Measurements from ENCODE around the gene BLOC1S1. TPM values are rescaled to one million over a fixed set of nuclear protein-coding genes. Genes with fewer than 3 reads are reported as not detected.

The BLOC1S1 gene
- total and polyA plus RNA-seq, 2 of the 4 experiments (the other 2 are of a cell fraction), result 128 to 285 TPM

GRCh38 chr12:55703288-55703687, 12.6 kb upstream of the BLOC1S1 start:
- no peak overlapping the region for H3K14ac ChIP-seq (replicated peaks; ENCODE audit: low read depth, low read length)
- in situ Hi-C loops (cut with MboI; ENCODE audit: low sequenced_read_pairs) (no loop called here), dilution Hi-C loops (cut with HindIII; ENCODE audit: low sequenced_read_pairs, unreplicated experiment) (no loop called here), intact Hi-C loops (cut with micrococcal nuclease) (no loop called here)
- H4K20me1 ChIP-seq (ENCODE audit: insufficient read depth, low read length), result no peaks in the 10 kb centered on the region
- no peak overlapping the region for H2BK20ac ChIP-seq (ENCODE audit: low read depth, low read length)
- H4K91ac ChIP-seq (ENCODE audit: insufficient read depth, low read depth, low read length), result no peak overlapping the region
- peaks cover 2% of the 10 kb centered on the region; the same call in 1 of the 2 replicates for H3K4me1 ChIP-seq (ENCODE audit: control insufficient read depth, insufficient read depth, low read length)
- H2BK5ac ChIP-seq (ENCODE audit: low read depth, low read length, poor library complexity, severe bottlenecking), result no peak overlapping the region
- H2AFZ ChIP-seq (replicated peaks; ENCODE audit: low read length, poor library complexity), result no peak overlapping the region
- ATAC-seq (ENCODE audit: low read depth) (no peak), DNase-seq (no peak)
- peaks cover 24% of the 10 kb centered on the region for H3K27me3 ChIP-seq (ENCODE audit: control insufficient read depth, insufficient read depth, low read length)
- H3K27ac ChIP-seq (ENCODE audit: insufficient read depth, low read length), result no peak overlapping the region
- H2BK120ac ChIP-seq (ENCODE audit: low read depth, low read length), result no peak overlapping the region
- H2BK15ac ChIP-seq (ENCODE audit: low read depth, low read length), result no peak overlapping the region
- CTCF ChIA-PET, result no interaction called here
- H3K56ac ChIP-seq (ENCODE audit: extremely low read depth, insufficient read depth, low read length), result no peak overlapping the region
- H3K9me1 ChIP-seq (ENCODE audit: insufficient read depth, low read length), result no peaks in the 10 kb centered on the region; the same call in 1 of the 2 replicates
- H3K18ac ChIP-seq (ENCODE audit: low read depth, low read length), result no peak overlapping the region
- H4K5ac ChIP-seq (ENCODE audit: low read depth, low read length), result no peak overlapping the region
- H2AK9ac ChIP-seq (replicated peaks; ENCODE audit: low read depth, low read length, poor library complexity), result no peak overlapping the region
- H2AK5ac ChIP-seq (ENCODE audit: low read depth, low read length), result no peak overlapping the region
- no peaks in the 10 kb centered on the region for H3K9me3 ChIP-seq (ENCODE audit: control insufficient read depth, insufficient read depth, low read length)
- H3K4me3 ChIP-seq (ENCODE audit: insufficient read depth, low read depth, low read length), result no peak overlapping the region
- no peak overlapping the region for H4K8ac ChIP-seq (ENCODE audit: low read depth in 2 of 2, low read length in 2 of 2)
- no CpG with 5 or more reads among the region's 2 CpGs for WGBS, 2 experiments (ENCODE audit: extremely low coverage in 2 of 2, insufficient read length in 1 of 2)
- H3K9ac ChIP-seq (ENCODE audit: low read depth, low read length), result no peak overlapping the region
- no TSS peak for BruUV-seq (replicated peaks)
- H3K79me1 ChIP-seq (ENCODE audit: low read depth in 1 of 2, low read length in 2 of 2), result no peaks in the 10 kb centered on the region
- no peaks in the 10 kb centered on the region for H3K36me3 ChIP-seq (ENCODE audit: control insufficient read depth, insufficient read depth, low read length)
- no peak overlapping the region for H3K23ac ChIP-seq (ENCODE audit: low read depth, low read length)
- H3K4me2 ChIP-seq (ENCODE audit: low read depth, low read length), result no peak overlapping the region
- H3K4ac ChIP-seq (ENCODE audit: low read depth, low read length), result no peak overlapping the region
- POLR2A ChIA-PET (ENCODE audit: unreplicated experiment), result no interaction called here
- TF ChIP-seq MAZ (IDR thresholded peaks at IDR 0.05; ENCODE audit: borderline replicate concordance, low read depth, low read length) (no peak), RCOR1 (IDR thresholded peaks at IDR 0.05; ENCODE audit: insufficient replicate concordance, low read length) (no peak), NFE2L2 (IDR thresholded peaks at IDR 0.05; ENCODE audit: low read depth, low read length) (no peak), USF2 (IDR thresholded peaks at IDR 0.05; ENCODE audit: low read depth, low read length) (no peak), CTCF (conservative IDR thresholded peaks at IDR 0.05; ENCODE audit: low read depth, low read length) (no peak), MAFK (IDR thresholded peaks at IDR 0.05; ENCODE audit: low read depth, low read length) (no peak), RFX5 (IDR thresholded peaks at IDR 0.05; ENCODE audit: low read depth, low read length) (no peak), RAD21 (IDR thresholded peaks at IDR 0.05; ENCODE audit: low read length) (no peak), FOS (IDR thresholded peaks at IDR 0.05; ENCODE audit: low read depth, low read length) (no peak), CEBPB (IDR thresholded peaks at IDR 0.05; ENCODE audit: low read depth, low read length) (no peak), SMC3 (IDR thresholded peaks at IDR 0.05; ENCODE audit: low read depth, low read length) (no peak)
- TF ChIP-seq, protein P1, sequence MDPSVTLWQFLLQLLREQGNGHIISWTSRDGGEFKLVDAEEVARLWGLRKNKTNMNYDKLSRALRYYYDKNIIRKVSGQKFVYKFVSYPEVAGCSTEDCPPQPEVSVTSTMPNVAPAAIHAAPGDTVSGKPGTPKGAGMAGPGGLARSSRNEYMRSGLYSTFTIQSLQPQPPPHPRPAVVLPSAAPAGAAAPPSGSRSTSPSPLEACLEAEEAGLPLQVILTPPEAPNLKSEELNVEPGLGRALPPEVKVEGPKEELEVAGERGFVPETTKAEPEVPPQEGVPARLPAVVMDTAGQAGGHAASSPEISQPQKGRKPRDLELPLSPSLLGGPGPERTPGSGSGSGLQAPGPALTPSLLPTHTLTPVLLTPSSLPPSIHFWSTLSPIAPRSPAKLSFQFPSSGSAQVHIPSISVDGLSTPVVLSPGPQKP (IDR thresholded peaks at IDR 0.05; ENCODE audit: borderline replicate concordance, low read depth, low read length), result no peak

All from IMR-90 (cell line).